Measurements from ENCODE around the gene TMOD3.

DNA sequence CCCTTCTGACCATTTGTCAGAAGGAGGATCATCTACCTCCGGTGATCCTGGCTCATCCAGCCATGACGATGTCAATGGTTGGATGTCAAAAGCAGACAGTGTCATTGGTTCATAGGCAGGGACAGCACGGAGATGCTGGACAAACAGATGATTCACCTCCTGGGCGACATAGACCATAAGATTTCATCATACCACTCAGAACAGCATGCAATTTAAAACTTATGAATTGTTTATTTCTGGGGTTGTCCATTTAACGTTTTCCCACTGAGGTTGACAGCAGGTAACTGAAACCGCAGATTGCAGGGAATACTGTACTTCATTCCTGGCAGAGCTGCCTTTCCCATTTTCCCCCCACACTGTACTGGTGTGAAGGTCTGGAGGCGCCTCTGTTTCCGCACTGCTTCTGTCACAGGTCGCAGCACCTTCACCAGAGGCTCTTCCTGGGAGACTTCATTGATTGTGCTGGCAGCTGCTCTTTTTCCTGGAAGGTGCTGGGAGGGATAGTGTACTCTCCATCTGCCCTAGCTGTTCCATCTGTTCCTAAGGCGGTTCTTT, 32.5 kb upstream of the TMOD3 start:
- TF ChIP-seq EZH2 (IDR thresholded peaks at IDR 0.05; ENCODE audit: low read depth, low read length, severe bottlenecking) (no peak), CREB1 (IDR thresholded peaks at IDR 0.05) (no peak), PHF8 (conservative IDR thresholded peaks at IDR 0.05; ENCODE audit: low read depth, low read length) (no peak), MAX (IDR thresholded peaks at IDR 0.05) (no peak), POLR2A (IDR thresholded peaks at IDR 0.05; ENCODE audit: control extremely low read depth in 1 of 2, low read depth in 2 of 2, low read length in 2 of 2) (no peak), ZNF274 (IDR thresholded peaks at IDR 0.05; ENCODE audit: borderline replicate concordance, extremely low read depth, low read length) (no peak), TBP (IDR thresholded peaks at IDR 0.05; ENCODE audit: low read depth, low read length) (no peak), TEAD4 (IDR thresholded peaks at IDR 0.05; ENCODE audit: low read depth, low read length) (no peak)
- TF ChIP-seq, protein P1, sequence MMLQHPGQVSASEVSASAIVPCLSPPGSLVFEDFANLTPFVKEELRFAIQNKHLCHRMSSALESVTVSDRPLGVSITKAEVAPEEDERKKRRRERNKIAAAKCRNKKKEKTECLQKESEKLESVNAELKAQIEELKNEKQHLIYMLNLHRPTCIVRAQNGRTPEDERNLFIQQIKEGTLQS (IDR thresholded peaks at IDR 0.05; ENCODE audit: insufficient read depth, low read depth, low read length): no peak
- TF ChIP-seq, protein P2, sequence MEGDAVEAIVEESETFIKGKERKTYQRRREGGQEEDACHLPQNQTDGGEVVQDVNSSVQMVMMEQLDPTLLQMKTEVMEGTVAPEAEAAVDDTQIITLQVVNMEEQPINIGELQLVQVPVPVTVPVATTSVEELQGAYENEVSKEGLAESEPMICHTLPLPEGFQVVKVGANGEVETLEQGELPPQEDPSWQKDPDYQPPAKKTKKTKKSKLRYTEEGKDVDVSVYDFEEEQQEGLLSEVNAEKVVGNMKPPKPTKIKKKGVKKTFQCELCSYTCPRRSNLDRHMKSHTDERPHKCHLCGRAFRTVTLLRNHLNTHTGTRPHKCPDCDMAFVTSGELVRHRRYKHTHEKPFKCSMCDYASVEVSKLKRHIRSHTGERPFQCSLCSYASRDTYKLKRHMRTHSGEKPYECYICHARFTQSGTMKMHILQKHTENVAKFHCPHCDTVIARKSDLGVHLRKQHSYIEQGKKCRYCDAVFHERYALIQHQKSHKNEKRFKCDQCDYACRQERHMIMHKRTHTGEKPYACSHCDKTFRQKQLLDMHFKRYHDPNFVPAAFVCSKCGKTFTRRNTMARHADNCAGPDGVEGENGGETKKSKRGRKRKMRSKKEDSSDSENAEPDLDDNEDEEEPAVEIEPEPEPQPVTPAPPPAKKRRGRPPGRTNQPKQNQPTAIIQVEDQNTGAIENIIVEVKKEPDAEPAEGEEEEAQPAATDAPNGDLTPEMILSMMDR (IDR thresholded peaks at IDR 0.05; ENCODE audit: control extremely low read depth in 1 of 3, insufficient read depth in 1 of 3, low read depth in 1 of 3, low read length in 3 of 3): no peak
